ENCODE data around the gene CXCL14.

Gene CXCL14, protein sequence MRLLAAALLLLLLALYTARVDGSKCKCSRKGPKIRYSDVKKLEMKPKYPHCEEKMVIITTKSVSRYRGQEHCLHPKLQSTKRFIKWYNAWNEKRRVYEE

DNA sequence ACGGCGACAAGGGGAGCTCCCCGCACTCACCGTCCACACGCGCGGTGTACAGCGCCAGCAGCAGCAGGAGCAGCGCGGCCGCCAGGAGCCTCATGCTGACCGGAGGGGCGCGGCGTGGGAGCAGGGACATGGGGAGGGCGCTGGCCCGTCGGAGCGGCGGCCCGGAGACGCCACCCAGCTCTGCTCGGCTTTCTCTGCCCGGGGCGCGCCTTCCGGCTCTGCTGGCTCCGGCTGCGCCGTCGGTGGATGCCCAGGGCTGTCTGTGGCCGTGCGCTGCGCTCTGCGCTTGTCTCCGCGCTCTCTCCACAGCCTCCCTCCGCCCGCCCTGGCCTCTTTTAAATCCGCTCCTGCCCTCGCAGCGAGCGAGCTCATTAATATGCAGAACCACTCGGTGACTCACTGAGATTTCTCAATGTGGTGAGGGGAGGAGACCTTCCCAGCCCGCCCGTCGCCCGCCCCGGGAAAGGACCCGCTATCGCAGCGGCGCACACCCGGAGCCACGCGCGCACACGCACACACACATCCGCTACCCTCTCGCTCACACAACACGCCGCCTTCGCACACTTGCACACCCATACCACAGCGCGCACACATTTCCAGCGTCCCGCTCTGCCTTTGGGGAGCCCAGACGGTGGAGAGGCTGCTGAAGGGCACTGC is at the start of gene CXCL14:
CXCL14 (minus strand) TSS at position 307 of the 657 bp plus-strand sequence; CDS start at position 94, 213 bp downstream.
- DNase-seq (ENCODE audit: low read depth in 2 of 2): no peak

DNA sequence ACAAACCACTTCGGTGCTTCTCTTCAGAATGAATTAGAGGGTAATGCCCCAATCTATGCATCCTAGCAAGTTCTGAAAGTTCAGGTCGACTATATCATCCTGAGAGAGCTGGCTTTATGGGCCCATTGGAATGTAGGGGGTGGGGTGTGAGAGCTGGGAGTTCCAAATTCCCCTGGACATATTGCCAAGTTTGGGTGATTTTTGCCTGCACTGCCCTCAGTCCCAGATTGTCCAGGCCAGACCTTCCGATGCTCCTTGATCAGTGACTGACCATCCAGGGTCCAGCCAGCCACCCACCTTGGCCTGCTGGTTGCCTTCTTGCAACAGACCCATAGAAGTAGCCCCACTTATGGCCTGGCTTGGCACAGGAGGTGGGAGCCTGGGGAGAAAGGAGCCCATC is 47.8 kb upstream of the CXCL14 start:
- no peak for DNase-seq (ENCODE audit: low read depth in 2 of 2)

DNA sequence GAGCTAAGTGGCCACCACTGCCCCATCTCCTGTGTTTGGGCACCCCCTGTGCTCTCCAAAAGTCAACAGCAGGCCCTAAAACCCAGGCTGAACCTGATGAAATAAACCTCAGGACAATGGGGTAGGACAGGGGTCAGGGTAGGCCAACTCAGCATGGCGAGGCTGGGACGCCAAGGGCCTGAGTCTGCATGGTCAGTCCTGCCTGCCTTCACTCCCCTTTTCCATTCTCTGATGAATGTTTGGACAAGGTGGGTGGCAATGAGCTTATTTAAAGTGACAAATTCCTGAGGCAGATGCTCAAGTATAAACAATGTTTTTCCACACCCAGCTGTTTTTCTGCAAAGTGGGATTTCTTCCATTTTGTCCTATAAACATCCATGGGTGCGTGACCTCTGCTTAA is 47.2 kb upstream of the CXCL14 start:
- no peak for DNase-seq (ENCODE audit: low read depth in 2 of 2)

DNA sequence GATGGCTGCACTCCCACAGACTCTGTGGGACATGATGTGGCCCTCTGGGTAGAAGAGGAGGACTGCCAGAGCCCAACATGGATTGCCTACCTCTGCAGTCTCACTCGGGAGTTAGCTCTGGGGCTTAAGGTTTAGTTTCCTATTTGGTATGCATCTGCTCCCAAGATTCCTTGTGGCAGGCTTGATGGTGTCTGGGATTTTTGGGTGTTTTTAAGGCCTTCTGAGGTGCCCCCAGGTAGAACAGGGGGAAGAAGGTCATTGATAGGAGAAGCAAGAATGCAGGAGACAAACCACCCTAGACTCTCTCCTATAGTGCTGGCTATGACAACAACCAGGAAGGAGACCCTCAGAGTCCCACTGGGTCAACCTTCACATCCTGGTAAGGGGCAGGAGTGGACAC is 46.7 kb upstream of the CXCL14 start:
- no peak for DNase-seq (ENCODE audit: low read depth in 2 of 2)

DNA sequence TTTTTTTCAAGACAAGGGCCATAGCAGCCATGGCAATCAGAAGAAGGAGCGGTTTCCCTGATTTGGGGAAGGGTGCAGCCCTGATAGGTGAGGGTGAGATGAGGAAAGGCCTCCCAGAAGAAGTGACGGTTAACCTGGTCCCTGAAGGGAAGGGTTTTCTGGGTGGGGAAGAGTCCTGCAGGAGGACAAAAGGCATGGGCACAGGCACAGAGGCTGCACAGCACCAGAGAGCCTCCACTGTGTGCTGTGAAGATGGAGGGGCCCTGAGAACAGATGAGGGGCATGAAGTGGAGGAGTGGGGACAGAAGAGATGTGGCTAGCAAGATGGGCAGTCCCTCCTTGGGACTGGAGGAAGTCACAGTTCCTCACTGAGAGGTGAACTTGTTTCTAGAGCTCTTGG is 46.3 kb upstream of the CXCL14 start:
- DNase-seq (ENCODE audit: low read depth in 2 of 2): no peak

DNA sequence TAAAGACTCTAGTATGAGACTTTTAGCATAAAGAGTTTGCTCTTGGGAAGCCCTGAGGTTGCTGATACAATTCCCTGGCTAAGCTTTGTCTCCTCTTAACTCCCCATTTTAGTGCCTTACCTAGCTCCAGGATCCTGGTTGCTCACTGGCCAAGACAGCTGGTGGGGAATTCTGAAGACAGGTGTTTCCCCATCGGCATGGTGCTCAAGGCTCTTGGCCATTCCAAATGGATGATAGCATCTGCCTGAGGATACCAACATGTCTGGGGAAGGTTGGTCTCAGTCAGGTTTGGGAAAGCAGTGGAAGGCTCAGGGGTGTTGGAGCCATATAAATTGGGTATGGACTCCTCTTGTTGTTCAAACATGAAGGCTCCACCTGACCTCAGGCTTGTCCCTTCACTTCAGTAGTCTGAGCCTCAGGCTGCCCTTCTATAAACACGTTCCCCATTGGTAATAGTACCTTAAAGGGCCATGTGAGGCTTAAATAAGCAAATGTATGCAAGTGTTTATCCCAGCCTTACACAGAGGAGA is 44.5 kb upstream of the CXCL14 start:
- no peak for DNase-seq (ENCODE audit: low read depth in 2 of 2)

DNA sequence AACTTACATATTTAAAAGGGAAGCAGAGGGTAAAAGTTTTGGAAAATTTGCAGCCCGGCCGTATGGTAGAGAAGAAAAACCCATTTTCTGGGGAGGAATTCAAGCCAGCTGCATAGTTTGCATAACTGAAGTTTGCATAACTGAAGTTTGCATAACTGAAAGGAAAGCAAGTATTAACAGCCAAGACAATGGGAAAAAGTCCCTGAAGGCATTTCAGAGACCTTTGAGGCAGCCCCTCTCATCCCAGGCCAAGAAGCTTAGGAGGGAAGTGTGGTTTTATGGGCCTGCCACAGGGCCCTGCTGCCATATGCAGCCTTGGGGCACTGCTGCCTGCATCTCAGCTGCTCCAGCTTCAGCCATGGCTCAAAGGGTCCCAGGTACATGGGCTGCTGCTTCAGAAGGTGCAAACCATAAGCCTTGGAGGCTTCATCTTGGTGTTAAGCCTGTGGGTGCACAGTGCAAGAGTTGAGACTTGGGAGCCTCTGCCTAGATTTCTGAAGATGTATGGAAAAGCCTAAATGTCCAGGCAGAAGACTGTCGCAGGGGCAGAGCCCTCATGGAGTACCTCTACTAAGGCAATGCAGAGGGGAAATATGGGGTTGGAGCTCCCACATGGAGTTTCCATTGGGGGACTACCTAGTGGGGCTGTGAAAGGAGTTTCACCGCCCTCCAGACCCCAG is 36.9 kb upstream of the CXCL14 start:
- no peak for DNase-seq (ENCODE audit: low read depth in 2 of 2)

DNA sequence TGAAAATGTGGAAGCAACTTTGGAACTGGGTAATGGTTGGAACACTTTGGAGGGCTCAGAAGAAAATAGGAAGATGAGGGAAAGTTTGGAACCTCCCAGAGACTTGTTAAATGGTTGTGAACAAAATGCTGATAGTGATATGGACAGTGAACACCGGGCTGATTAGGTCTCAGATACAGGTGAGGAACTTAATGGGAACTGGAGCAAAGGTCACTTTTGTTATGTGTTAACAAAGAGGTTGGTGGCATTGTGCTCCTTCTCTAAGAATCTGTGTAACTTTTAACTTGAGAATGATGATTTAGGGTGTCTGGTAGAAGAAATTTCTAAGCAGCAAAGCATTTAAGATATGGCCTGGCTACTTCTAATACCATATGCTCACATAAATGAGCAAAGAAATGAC is 36.4 kb upstream of the CXCL14 start:
- no peak for DNase-seq (ENCODE audit: low read depth in 2 of 2)

DNA sequence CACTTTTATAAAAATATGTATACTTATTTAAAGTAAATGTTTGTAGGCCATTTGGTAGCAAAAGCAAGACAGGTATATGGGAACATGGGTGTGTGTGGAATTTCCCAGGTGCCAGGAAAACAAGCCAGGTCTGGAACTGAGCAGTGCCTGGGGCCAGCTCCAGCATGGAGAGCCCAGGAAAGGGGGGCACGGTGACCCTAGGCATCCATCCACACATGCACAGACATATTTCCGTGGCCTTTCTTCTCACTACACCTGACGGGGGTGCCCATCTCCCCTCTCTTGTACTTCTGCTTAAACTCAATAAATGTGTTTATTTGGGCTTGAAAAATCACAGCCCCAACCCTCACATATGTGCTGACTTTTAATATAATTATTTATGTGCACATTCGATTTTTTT is 31.2 kb upstream of the CXCL14 start:
- DNase-seq (ENCODE audit: low read depth in 2 of 2): no peak

DNA sequence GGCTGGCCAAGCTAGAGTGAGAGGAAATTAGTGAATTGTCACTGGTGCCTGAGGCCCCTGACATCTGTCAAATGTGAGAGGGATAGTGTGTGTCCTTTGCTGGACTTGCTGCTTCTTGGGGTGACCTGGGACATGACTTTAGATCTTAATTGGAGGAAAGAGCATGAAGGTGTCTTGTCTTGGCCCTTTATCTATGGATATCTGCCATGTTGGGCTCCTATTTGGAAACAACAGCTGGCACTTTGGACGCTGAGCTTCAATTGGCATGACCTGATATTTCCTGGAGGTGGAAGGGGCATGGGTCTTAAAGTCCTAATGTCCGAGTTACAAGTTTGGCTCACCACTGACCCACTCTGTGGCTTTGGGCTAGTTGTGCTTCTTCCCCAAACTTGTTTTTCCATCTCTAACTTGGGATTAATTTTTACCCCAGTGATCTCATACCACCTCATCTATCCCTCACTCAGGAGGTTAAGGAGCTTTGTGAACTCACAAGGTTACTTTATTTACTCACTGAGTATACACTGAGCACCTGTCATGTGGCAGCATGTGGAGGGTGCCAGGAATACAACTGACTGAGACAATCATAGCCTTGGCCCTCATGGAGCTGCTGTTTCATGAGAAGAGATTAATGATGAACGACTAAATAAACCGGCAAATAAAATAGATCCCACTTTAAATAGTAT is 30.1 kb upstream of the CXCL14 start:
- DNase-seq (ENCODE audit: low read depth in 2 of 2): no peak

DNA sequence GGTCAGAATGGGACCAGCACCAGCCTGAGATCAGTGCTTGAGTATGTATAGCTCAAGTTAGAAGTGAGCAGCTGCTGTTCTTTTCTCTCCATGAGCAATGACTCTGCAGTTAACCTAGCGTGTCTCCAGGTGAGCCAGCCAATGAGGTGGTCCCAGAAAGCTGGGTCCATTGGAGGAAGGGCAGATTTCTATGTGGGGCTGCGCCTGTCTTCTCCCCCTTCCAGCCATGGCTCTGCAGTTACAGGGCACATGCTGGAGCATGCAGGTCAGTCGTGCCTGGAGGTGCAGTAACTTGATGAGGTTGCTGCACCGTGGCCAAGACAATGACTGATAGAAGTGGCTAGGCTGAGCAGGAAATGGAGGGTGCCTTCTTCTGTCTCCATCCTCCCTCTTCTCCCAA is 29.6 kb upstream of the CXCL14 start:
- no peak for DNase-seq (ENCODE audit: low read depth in 2 of 2)

DNA sequence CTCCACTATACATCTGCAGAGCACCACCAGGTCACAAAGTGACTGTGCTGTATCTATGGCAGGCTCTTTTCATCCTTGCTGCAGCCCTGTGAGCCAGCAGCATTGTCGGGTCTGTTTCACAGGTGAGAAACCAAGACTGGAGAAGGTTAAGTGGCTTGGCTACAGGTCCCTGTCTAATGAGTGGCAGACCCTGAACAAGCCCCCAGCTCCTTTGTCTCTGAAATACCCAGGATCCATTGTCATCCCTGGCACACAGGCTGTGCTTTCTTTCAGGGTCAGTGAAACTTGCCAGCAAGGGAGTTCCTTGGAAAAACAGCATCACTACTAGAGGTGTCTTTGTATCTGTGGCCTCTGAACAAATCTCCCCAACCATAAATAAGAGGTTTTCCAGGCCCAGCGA is 27.6 kb upstream of the CXCL14 start:
- DNase-seq (ENCODE audit: low read depth in 2 of 2): no peak

DNA sequence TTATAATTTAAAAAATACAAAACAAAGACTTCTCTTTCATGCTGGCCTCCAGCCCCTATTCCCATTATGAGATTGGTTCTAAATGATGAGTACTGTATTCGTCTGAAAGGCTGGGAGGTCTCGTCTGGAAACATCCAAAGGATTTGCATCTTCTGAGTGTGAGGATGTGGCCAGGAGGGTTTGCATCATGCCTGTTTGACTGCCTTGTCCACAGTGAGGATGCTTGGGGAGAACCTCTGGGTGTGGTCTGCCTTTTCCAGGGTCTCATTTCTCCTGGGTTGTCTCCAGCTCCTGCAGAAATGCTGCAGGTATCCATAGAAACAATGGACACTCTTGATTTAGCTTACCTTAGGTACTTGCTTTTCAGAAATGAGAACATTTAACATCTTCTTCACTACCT is 26.4 kb upstream of the CXCL14 start:
- DNase-seq (ENCODE audit: low read depth in 2 of 2): no peak

DNA sequence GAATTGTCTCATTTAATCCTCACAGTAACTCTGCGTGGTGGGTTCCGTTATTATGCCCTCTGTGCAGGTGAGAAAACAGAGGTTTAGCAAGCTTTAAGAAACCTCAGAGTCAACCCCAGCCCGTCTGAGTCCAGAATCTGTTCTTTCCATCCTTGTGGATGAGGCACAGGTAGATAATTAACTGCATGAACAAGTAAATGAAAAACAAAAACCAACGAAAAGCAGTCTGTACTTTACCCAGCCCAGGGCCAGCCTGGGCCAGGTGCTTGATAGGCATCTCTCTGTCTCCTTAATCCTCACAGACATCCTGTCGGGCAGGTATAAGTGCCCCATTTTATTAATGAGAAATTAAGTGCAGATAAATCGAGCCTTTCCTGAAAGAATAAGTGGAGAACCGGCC is 25.3 kb upstream of the CXCL14 start:
- DNase-seq (ENCODE audit: low read depth in 2 of 2): no peak

DNA sequence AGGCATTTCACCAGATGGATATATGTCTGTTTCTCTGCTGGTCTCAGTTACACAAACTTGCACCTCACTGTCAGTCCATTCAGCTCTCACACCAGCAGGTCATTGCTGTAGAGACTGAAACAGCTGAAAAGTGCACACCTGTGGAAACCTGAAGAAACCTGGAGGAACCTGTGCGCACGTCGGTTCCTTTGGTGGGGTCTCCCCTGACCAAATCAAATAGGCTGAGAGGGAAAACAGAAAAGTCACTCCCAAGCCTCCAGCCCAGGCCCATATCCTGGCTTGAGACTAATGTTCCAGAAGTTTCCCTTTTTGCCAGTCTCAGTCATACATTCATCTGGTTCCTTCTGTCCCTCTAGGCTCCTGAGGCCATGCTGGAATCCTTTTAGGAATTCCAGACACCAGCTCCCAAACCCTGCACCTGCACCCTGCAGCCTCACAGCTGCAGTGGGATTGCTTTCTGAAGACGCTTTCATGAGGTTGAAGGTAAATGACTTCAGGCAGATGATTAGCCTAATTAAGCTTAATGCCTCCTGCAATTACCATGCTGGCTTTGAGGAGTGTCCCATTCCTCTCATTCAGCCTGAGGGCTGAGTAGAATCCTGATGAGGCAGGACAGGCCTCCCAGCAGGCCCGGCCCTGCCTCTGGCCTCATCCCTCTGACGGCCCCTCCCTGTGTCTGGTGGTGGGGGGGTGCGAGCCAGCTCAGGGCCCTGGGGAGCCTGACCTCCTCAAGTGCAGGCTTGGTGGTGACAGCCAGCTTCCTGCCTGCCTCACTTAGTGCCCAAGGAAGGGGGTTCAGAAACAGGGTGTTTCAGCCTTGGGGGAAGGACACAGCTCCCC is 24.3 kb upstream of the CXCL14 start:
- no peak for DNase-seq (ENCODE audit: low read depth in 2 of 2)

DNA sequence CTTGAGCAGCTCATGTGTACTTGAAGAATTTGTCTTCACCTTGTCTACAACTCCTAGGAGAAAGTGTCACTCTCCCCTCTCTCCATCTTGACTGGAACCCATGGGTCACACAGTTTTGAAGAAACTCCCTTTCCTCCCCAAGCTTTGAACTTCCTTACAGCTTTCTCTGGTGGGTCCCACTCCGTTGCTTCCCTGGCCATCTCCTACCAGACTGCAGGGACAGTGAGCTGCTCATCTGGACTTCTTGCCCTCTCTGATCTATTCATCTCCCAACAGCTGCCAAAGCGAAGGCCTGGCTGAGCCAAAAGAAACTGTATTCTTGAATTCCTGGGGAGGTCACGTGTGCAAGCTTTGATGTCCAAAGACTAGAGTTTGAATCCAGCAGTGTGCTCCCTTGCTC is 22.7 kb upstream of the CXCL14 start:
- DNase-seq (ENCODE audit: low read depth in 2 of 2): no peak

DNA sequence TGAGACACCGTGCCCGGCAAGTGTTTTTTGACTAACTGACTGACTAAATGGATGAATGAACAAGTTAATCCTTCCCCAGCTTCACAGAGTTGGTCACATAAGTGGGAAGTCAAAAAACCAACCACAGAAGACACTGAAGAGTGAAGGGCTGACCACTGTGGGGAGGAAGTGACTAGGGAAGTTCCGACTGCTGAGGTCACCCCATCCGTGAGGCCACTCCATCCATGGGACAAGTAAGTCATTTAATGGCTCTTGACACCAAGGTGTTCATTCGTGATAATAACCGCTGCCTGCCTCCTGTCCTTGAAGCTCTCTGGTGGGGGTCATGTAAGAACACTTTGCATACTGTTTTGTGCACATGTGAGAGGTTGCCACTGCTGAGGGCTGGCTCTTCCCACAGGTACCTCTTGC is 22.2 kb upstream of the CXCL14 start:
- DNase-seq (ENCODE audit: low read depth in 2 of 2): no peak

DNA sequence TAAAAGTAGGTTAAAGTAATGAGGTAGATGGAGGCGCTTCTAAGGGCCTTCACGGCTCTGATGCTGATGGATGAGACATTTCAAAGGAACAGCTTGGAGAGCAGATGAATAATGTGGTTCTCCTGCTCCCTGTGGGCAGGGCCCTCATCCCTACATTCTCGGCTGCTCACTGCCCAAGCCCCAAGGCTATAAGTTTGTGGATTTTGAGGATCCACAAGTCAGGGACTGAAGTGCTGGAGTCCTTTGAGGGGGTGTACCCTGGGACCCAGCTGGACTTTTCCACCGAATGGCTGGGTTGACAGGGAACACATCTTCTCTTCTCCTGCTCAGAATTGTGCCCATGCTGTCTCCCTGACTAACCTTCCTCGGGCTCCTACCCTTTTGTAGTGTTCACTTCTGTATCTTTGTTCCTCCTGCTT is 21.4 kb upstream of the CXCL14 start:
- DNase-seq (ENCODE audit: low read depth in 2 of 2): no peak

DNA sequence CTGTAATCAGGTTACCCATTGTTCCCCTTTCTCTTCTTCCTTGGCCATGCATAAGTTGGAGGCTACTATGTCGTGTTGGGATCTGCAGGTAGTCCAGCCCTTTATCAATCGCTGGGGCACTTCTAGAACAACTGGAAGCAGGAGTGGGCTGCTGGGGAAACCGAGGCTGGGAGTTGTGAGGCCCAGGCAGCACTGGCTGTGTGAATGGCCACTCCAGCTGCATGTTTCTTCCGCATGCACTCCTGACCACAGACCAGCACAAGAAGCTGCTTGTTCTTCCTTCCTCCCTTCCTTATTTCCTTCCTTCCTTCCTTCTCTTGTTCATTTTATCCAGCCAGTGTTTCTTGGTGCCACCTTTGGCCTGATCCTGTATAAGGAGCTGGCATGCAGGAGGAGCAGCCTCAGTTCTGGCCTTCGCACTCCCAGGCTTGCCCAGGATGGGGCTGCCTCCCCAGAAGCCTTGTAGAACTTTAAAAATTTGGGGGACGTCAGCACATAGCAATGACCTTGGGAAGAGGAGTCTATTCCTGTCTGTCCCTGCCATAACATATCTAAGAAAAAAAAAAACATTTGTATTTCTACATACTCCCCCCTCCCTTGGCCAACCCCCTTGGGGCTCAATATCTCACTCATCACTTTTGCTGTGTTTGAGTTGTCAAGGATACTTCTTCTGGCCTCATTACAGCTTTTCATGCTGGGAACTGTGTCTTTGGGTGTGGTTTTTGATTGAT is 20.8 kb upstream of the CXCL14 start:
- no peak for DNase-seq (ENCODE audit: low read depth in 2 of 2)

DNA sequence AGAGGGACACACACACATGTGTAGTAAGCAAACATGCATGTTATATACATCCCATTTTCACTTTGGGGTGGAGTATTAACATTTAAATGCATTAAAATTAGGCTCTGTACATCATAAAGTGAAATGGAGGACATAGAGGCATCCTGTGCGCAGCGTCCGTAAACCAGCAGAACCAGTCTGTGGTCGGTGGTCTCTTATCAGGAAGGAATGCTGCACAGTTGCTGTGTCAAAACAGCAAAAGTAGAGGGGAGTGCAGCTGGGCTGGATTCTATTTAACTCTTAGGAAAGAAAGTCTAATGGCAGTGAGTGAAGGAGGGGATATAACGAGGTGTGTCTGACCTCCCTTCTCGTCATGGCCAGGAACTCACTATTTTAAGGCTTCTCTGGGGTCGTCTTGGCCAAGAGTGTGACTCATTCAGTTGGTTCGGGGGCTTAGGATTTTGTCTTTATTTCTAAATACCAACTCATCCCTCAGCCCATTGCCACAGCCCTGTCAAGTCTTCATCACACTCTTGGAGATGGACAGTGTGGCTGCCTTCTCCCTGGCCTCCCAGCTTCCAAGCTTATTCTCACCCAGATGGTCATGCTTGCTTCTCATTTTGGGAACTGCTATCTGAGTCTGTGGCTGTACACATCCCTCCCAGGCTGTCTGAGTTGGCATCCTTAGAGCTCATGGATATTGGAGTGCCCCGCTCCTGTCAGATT is 20.1 kb upstream of the CXCL14 start:
- DNase-seq (ENCODE audit: low read depth in 2 of 2): no peak

Measured in stimulated activated CD4-positive, alpha-beta T cell treated with anti-CD3 and anti-CD28 coated beads, Interleukin-15, amount 100 ng/mL, for 48 hours (primary cell).